WTC11 (cell line): ENCODE data around the gene SBNO2. TPM values are rescaled to one million over a fixed set of nuclear protein-coding genes. Genes with fewer than 3 reads are reported as not detected.

Experiments
- AR ChIP-seq: fragments of 250-450 bp; sonication (Bioruptor Pico); IDR thresholded peaks from 2 replicates; pipeline ENCODE4 v1.9.0; 2021; ENCODE audit warnings: mild to moderate bottlenecking
- CBFB ChIP-seq: sonication (generic); formaldehyde crosslinking; IDR thresholded peaks from 2 replicates; pipeline ENCODE4 v1.8.1; 2022; ENCODE audit warnings: mild to moderate bottlenecking, low read depth, missing genetic modification reagents
- CTCF ChIP-seq: fragments of 200-600 bp; IDR thresholded peaks from 2 replicates; pipeline ENCODE4 v1.8.0; 2022; ENCODE audit warnings: antibody characterized with exemption
- E2F1 ChIP-seq: sonication (generic); formaldehyde crosslinking; IDR thresholded peaks from 2 replicates; pipeline ENCODE4 v1.8.0; 2022; ENCODE audit warnings: mild to moderate bottlenecking, missing genetic modification reagents
- E2F5 ChIP-seq: sonication (generic); formaldehyde crosslinking; IDR thresholded peaks from 2 replicates; pipeline ENCODE4 v1.8.1; 2022; ENCODE audit warnings: mild to moderate bottlenecking, moderate library complexity, missing genetic modification reagents
- ETV6 ChIP-seq: sonication (generic); formaldehyde crosslinking; IDR thresholded peaks from 2 replicates; pipeline ENCODE4 v1.8.1; 2022; ENCODE audit warnings: mild to moderate bottlenecking, missing genetic modification reagents
- FOXP1 ChIP-seq: sonication (generic); formaldehyde crosslinking; IDR thresholded peaks from 2 replicates; pipeline ENCODE4 v1.8.0; 2022; ENCODE audit warnings: missing genetic modification reagents, mild to moderate bottlenecking, moderate library complexity, borderline replicate concordance
- FOXP4 ChIP-seq: sonication (generic); formaldehyde crosslinking; IDR thresholded peaks from 2 replicates; pipeline ENCODE4 v1.8.0; 2022; ENCODE audit warnings: mild to moderate bottlenecking, missing genetic modification reagents
- NFE2L1 ChIP-seq: sonication (generic); formaldehyde crosslinking; IDR thresholded peaks from 2 replicates; pipeline ENCODE4 v1.8.1; 2023; ENCODE audit warnings: missing genetic modification reagents
- RORB ChIP-seq: fragments of 250-450 bp; sonication (Bioruptor Pico); IDR thresholded peaks from 2 replicates; pipeline ENCODE4 v1.9.0; 2021; ENCODE audit warnings: mild to moderate bottlenecking
- SMAD4 ChIP-seq: sonication (generic); formaldehyde crosslinking; IDR thresholded peaks from 2 replicates; pipeline ENCODE4 v1.8.0; 2022; ENCODE audit warnings: mild to moderate bottlenecking, missing genetic modification reagents
- TEAD4 ChIP-seq: sonication (generic); formaldehyde crosslinking; IDR thresholded peaks from 2 replicates; pipeline ENCODE4 v1.8.0; 2022; ENCODE audit warnings: mild to moderate bottlenecking, missing genetic modification reagents
- USF1 ChIP-seq: sonication (generic); formaldehyde crosslinking; IDR thresholded peaks from 2 replicates; pipeline ENCODE4 v1.8.0; 2022; ENCODE audit warnings: mild to moderate bottlenecking, missing genetic modification reagents
- USF2 ChIP-seq: sonication (generic); formaldehyde crosslinking; IDR thresholded peaks from 2 replicates; pipeline ENCODE4 v1.8.1; 2023; ENCODE audit warnings: mild to moderate bottlenecking, missing genetic modification reagents, moderate library complexity
- ZNF138 ChIP-seq: sonication (generic); formaldehyde crosslinking; conservative IDR thresholded peaks from 2 replicates; pipeline ENCODE4 v1.8.1; 2022; ENCODE audit warnings: mild to moderate bottlenecking, moderate library complexity, missing genetic modification reagents
- ZNF232 ChIP-seq: sonication (generic); formaldehyde crosslinking; IDR thresholded peaks from 2 replicates; pipeline ENCODE4 v1.8.0; 2022; ENCODE audit warnings: mild to moderate bottlenecking, missing genetic modification reagents
- ZNF281 ChIP-seq: sonication (generic); formaldehyde crosslinking; IDR thresholded peaks from 2 replicates; pipeline ENCODE4 v1.8.0; 2023; ENCODE audit warnings: mild to moderate bottlenecking, missing genetic modification reagents
- ZNF512 ChIP-seq: sonication (generic); formaldehyde crosslinking; IDR thresholded peaks from 2 replicates; pipeline ENCODE4 v1.8.1; 2022; ENCODE audit warnings: missing genetic modification reagents, borderline replicate concordance
- ZSCAN18 ChIP-seq: fragments of 250-450 bp; sonication (Bioruptor Pico); IDR thresholded peaks from 2 replicates; pipeline ENCODE4 v2.1.2; 2022; ENCODE audit warnings: mild to moderate bottlenecking, moderate library complexity
- total RNA-seq: library from RNA; stranded (reverse); gene quantifications from 3 replicates; pipeline ENCODE4 v1.2.3, GENCODE V29; 2021

Gene SBNO2
- total RNA-seq, 1 experiment from 2014 or later = 57.3 TPM

- peak; percentile 72; the same call in 1 of the 2 replicates for TF ChIP-seq ZNF138 (CRISPR knock-in tag)
- no peak; the same call in 1 of the 2 replicates for TF ChIP-seq NFE2L1
- TF ChIP-seq CBFB (CRISPR knock-in tag) = peak; percentile 87; the same call in 1 of the 2 replicates
- TF ChIP-seq FOXP4 = 0 out of 2 replicates have a peak, but pooled peaks have one; percentile 83
- TF ChIP-seq AR (CRISPR knock-in tag) = no peak
- TF ChIP-seq E2F1 (CRISPR knock-in tag) = 0 out of 2 replicates have a peak, but pooled peaks have one; percentile 73
- TF ChIP-seq USF2 = peak; percentile 33; the same call in 1 of the 2 replicates
- TF ChIP-seq ZSCAN18 (CRISPR knock-in tag) = no peak
- TF ChIP-seq SMAD4 (CRISPR knock-in tag) = peak; percentile 76; the same call in 1 of the 2 replicates
- TF ChIP-seq ETV6 (CRISPR knock-in tag) = peak; percentile 75; the same call in 1 of the 2 replicates
- TF ChIP-seq RORB (CRISPR knock-in tag) = no peak
- TF ChIP-seq ZNF281 (CRISPR knock-in tag) = peak; percentile 62; the same call in 1 of the 2 replicates
- peak; percentile 55 for TF ChIP-seq CTCF
- peak; percentile 61 for TF ChIP-seq USF1 (CRISPR knock-in tag)
- no peak; the same call in none of the 2 replicates for TF ChIP-seq ZNF232
- TF ChIP-seq FOXP1 (CRISPR knock-in tag) = peak; percentile 88; the same call in 1 of the 2 replicates
- peak; percentile 90 for TF ChIP-seq E2F5 (CRISPR knock-in tag)
- TF ChIP-seq TEAD4 (CRISPR knock-in tag) = 0 out of 2 replicates have a peak, but pooled peaks have one; percentile 39
- no peak for TF ChIP-seq ZNF512
Observed at GRCh38 chr19:1064661-1065605, 109.1 kb downstream of the SBNO2 start (continued).
